GM18508 (cell line): ENCODE results near the gene DHCR7.
A peak's percentile ranks its signal among the peaks of the same experiment; 100 is the strongest.

Source experiments
- ATAC-seq: cut with Tn5 transposase; IDR thresholded peaks from one replicate; pipeline ENCODE4 v1.9.1; 2021; ENCODE audit warnings: moderate number of reproducible peaks; ENCODE audit not compliant: insufficient read depth, unreplicated experiment

DHCR7 gene

DNA sequence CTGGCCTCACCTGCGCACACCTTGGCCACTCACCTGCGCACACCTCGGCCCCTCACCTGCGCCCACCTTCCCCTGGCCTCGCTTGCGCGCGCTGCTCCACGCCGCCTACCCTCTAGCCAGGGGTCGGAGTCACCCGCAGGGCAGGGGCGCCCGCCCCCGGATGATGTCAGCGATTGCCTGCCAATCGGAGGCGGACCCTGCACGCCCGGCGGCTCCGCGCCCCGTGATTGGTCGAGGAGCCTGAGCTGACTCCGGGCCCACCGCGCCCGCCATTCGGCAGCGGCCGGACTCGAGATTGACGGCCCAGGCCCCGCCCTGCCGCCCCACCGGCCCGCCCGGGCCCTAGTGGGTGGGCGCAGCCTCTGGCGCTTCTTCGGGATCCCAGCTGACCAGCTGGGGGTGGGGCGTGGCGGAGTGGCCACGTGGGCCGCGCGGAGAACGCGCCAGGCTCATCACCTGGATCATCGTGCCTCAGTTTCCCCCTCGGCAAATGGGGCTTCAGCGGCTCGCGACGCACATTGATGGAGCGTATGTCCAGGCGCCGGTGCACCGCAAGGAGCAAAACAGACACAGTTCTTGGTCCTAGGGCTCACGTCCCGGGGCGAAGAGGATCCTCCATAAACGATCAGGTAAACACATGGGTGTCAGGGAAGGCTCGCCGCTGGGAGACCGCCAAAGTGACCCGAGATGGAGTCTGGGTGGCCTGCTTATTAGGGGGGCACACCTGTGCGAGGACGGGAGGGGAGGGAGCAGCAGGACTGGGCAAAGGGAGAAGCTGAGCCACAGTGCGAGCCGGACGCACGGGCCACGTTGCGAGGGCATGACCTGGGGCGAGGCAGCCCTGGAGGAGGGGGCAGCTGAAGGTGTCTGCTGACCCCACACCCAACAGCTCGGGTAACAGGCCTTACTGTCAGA, at the start of gene DHCR7:
TSS of gene DHCR7 (minus strand) at position 137 of the 915 bp plus-strand sequence. CDS start 3,441 bp downstream, outside the sequence.
- peak; percentile 38 for ATAC-seq

- no peak for ATAC-seq
Measured at GRCh38 chr11:71496421-71496820, 48.2 kb upstream of the DHCR7 start.

DNA sequence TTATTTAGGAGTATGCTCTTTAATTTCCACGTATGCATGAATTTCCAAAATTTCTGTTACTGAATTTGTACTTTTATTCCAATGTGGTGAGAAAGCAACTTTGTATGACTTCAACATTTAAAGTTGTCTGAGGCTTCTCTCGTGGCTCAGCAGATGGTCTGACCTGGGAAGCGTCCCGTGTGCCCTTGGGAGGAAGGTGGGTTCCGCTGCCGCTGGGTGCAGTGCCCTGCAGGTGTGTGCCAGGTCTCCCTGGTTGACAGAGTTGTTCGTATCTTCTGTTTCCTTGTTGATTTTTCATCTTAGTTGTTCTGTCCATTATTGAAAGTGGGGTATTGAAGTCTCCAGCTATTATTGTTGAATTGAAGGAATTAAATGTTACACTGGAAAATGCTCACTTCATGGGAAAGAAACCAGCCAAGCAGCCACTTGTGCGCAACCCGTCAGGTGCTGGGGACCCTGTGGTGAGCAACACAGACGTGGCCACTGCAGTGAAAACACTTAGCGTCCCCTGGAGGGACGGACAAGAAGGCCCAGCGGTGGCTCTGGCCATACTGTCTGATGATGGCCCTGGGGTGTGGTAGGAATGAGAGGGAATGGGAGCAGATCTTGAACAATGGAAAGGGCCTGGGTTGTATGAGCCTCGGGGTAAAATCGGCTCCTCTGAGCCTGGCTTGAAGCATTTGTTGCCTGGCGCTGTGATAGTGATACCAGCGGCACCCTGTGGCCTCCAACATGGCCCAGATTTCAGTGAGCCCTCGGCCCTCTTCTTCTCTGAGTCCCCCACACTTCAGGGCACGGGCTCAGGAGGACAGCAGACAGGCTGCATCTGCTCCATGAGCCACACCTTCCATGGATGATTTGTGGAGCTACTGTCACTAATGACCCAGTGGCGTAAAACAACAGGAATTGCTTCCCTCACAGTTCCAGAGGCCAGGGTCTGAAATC, 47.4 kb upstream of the DHCR7 start:
- ATAC-seq = no peak

- ATAC-seq = no peak
Measured at GRCh38 chr11:71491940-71492339, 43.7 kb upstream of the DHCR7 start.

DNA sequence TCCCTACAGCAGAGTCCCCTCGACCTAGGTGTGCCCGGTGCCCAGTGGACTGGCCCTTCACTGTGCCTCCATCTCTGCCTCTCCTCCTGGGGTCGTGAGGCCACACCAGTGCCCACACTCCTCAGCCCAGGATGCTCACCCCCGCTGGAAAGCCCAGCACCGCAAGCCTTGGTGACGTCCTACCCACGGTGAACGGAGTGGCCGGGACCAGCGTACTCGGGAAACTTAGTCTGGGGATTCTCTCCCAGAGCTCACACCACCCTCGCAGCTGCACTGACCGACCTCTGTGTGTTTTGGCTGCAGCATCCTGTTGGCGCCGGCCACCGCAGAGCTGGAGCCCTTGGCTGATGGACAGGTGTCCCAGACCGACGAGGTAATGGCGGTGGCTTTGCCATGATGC, 43.3 kb upstream of the DHCR7 start:
- no peak for ATAC-seq

DNA sequence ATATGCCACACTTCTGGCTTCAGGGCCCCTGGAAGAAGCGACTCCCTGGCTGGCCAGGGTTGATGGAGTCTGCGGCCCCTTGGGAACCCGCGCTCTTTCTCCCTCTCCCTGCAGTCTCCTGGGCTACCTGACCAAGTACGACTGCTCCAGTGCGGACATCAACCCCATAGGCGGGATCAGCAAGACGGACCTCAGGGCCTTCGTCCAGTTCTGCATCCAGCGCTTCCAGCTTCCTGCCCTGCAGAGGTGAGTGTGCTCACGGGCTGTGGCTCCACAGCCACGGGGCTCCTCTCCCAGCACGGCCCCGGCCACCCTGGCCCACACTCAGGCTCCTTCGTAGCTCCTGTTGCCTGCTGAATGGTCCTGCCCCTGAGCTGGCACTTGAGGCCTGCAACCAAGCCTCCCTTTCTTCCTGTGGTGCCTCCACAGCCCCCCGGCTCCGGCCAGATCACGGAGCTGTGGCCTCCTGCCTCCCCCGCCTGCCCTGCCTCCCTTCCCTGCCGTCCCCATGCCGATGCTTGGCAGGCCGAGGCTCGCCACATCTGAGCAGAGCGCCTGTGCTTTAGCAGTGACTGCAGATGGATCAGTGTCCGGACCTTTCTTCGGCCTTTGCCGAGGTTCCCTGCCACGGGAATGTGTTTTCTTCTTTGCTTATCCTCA, 42.7 kb upstream of the DHCR7 start:
- no peak for ATAC-seq

- ATAC-seq = no peak
Measured at GRCh38 chr11:71490044-71490730, 42.0 kb upstream of the DHCR7 start.

- ATAC-seq = no peak
Measured at GRCh38 chr11:71489311-71490043, 41.3 kb upstream of the DHCR7 start.

DNA sequence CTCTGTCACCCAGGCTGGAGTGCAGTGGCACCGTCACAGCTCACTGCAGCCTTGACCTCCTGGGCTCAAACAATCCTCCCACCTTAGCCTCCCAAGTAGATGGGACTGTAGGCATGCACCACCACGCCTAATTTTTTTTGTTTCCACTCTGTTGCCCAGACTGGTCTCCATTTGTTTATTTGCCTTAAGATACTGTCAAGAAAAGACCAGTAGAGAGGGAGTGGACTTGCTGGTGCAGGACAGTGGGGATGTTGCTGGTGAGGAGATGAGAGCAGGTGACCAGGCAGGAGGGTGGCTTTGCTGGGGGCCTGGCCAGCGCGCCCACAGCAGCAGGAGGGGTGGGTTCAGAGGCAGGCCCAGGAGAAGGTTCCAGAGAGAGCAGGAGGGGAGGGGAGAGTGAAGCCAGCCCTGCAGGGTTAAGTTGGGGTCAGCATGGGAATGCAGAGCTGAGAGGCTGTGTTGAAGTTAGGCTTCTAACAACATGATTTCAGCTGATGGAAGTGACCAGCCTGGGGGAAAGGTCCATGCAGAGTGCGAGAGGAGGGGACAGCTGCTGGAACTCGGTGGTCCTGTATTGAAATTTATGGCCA, 40.6 kb upstream of the DHCR7 start:
- no peak for ATAC-seq

GRCh38 chr11:71486320-71486719, 38.1 kb upstream of the DHCR7 start:
- ATAC-seq = no peak

DNA sequence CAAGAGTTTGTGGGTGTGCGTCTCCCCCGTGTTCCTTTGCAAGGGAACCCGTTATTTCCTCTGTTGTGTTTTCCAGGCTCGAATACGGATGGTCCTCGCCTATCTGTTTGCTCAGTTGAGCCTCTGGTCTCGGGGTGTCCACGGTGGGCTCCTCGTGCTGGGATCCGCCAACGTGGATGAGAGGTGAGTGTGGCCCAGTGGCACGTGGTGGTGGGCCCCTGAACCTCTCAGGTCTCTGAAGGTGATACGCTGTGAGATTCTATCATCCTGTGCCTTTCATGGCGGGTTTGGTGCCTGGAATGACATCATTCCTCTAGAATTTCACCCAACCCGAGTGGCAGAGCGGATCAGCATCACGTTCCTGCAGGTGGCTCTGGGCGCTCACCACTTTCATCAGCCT, 37.3 kb upstream of the DHCR7 start:
- ATAC-seq = no peak

DNA sequence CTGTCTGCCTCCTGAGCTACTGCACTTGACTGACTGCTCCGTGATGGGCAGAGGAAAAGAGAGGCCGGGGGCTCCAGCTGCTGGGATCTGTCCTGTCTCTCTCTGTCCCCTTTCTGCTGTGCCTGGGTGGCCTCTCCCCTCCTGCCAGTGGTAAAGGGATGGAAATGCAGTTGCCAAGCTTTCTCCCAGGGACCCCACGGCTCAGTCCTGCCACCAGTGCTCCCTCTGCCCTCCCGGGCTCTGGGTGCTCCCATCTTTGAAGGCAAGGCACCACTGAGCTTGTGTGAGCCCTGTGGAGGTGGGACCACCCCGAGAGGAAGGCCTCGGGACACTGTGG, 36.8 kb upstream of the DHCR7 start:
- no peak for ATAC-seq

GRCh38 chr11:71484248-71485062, 36.3 kb upstream of the DHCR7 start:
- ATAC-seq = no peak

DNA sequence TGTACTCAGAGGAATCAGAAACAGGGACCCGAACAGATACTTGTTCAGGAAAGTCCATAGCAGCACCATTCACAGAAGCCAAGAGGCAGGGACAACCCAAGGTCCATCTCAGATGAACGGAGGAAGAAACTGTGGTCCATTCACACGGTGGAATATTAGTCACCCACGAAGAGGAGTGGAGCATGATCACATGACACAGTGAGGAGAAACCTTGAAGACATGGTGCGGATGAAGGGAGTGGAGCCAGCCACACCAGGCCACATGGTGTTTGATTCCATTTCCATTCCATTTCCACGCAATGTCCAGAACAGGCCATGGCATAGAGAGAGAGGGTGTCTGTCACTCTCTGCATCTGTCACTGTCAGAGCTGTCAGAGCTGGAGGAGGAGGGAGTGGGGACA, 35.5 kb upstream of the DHCR7 start:
- ATAC-seq = no peak

- ATAC-seq = no peak
Measured at GRCh38 chr11:71482746-71483364, 34.7 kb upstream of the DHCR7 start.

GRCh38 chr11:71482216-71482615, 34.0 kb upstream of the DHCR7 start:
- no peak for ATAC-seq

DNA sequence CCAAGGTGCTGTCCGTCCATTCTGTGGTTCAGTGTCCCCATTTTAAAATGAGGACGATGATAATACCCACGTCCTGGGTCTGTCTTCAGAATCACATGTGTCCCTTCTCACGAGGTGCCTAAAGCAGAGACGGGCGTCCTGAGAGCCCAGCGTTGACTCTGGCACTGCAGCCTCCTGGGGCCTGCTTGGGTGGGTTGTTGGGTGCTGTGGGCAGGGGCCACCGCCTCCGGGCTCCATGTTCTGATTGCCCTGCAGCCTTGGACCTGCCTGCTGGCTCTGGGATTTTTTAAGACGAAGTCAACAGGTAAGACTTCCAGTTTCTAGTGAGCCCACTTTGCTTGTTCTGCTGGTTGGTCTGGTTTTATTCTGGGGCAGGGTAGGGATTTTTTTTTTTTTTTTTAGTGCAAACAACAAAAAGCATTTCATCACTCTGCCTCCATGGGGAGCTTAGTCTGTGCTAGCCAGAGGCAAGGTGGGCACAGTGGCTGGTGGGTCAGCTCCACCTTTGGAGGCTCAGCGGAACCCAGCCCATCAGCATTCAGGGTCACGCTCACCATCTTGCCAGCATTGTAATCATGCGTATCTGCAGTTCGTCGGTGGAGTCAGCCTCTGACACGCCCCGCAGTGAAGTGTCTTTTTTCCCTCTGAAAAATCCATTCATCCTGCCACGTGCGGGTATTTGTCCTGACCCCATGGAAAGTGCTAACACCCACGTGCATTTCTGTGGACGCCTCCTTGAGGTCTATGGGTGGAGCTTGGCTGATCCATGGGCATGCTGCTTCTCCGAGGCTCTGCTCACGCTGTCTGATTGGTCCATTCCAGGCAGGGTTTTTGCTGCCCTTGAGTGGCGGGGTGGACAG, 33.1 kb upstream of the DHCR7 start:
- no peak for ATAC-seq
